CD4-positive, alpha-beta T cell treated with Interleukin-15 for 4 hours (primary cell): ENCODE measurements around the gene CD6.

Source experiments
- DNase-seq: peaks from one replicate; pipeline ENCODE4 v3.0.0-alpha.2; 2020; ENCODE audit warnings: low spot score

CD6 gene, protein sequence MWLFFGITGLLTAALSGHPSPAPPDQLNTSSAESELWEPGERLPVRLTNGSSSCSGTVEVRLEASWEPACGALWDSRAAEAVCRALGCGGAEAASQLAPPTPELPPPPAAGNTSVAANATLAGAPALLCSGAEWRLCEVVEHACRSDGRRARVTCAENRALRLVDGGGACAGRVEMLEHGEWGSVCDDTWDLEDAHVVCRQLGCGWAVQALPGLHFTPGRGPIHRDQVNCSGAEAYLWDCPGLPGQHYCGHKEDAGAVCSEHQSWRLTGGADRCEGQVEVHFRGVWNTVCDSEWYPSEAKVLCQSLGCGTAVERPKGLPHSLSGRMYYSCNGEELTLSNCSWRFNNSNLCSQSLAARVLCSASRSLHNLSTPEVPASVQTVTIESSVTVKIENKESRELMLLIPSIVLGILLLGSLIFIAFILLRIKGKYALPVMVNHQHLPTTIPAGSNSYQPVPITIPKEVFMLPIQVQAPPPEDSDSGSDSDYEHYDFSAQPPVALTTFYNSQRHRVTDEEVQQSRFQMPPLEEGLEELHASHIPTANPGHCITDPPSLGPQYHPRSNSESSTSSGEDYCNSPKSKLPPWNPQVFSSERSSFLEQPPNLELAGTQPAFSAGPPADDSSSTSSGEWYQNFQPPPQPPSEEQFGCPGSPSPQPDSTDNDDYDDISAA

GRCh38 chr11:60971520-60971919 is at the start of gene CD6:
CD6 (plus strand) TSS chr11:60971680; CDS start chr11:60971866, 186 bp downstream.
- peak; percentile 73 for DNase-seq

DNA sequence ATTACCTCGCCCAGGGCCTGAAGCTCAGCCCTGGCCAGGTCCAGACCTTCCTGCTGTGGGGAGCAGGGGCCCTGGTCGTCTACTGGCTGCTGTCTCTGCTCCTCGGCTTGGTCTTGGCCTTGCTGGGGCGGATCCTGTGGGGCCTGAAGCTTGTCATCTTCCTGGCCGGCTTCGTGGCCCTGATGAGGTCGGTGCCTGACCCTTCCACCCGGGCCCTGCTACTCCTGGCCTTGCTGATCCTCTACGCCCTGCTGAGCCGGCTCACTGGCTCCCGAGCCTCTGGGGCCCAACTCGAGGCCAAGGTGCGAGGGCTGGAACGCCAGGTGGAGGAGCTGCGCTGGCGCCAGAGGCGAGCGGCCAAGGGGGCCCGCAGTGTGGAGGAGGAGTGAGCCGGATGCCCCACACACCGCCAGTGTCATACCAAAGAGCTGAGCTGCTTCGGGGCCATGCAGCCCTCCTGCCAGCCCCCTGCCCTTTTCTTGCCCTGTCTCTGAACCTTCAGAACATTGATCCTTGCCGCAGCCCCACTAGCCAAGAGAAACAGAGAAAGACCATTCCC is 49.6 kb upstream of the CD6 start:
- no peak for DNase-seq

DNA sequence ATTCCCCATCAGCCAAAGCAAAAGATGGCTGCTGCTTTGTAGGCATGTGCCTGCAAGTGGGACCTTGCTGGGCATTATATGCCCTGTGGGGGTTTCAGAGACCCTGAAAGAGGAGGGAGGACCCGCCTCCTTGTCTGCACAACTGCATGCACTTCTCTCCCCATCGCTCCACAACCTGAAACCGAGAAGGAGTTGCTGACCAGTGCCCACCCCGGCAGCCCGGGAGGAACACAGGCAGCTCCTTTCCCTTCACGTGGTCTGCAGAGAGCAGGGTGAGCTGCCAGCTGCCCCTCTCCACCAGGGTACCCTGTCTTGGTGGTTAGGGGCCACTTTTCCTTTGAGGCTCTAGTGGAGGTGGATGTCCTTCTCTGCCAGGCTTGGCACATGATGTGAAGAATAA is 48.6 kb upstream of the CD6 start:
- no peak for DNase-seq

GRCh38 chr11:60923326-60923725 is 48.2 kb upstream of the CD6 start:
- no peak for DNase-seq

GRCh38 chr11:60923800-60924109 is 47.7 kb upstream of the CD6 start:
- DNase-seq: no peak

DNA sequence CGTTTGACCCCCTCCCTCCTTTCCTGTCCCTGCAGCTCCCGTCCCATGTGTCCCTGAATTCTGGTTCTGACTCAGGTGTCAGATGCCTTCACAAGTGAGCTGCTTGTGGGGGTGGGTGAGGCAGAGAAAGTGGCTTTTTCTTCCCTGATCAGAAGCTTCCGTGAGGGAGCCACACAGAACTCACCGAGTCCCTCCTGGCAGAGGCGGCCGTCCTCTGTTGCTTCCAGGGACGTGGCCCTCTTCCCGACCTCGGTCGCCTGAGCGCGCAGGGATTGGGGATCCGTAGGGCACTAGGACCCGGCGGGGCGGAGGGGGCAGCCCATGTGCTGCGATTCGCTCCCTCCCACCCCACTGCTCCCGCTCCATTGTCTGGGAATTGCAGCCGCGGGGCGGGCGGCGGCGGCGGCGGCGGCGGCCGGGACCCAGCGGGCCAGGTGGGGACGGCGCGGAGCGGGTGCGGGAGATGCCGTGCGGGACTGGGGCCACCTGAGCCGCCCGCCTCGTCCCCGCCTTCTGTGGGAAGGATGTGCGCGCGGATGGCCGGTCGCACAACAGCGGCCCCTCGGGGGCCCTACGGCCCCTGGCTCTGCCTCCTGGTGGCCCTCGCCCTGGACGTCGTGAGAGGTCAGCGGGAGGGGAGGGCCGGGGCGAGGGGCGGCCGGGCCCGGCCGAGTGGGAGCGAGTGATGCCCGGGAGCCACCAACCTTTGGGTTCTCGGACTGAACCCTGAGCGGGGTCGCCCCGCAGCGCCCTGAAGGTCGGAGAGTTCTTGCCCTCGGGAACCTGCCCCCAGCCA is 47.2 kb upstream of the CD6 start, which contains the start of gene TMEM132A:
TMEM132A (plus strand) TSS at position 351 of the 796 bp plus-strand sequence; CDS start at position 525, 174 bp downstream.
- no peak for DNase-seq

GRCh38 chr11:60924906-60925853 is 46.3 kb upstream of the CD6 start:
- DNase-seq: no peak

GRCh38 chr11:60925868-60926267 is 45.6 kb upstream of the CD6 start:
- DNase-seq: no peak

- no peak for DNase-seq
These were observed 45.0 kb upstream of the CD6 start for GRCh38 chr11:60926500-60926899.

DNA sequence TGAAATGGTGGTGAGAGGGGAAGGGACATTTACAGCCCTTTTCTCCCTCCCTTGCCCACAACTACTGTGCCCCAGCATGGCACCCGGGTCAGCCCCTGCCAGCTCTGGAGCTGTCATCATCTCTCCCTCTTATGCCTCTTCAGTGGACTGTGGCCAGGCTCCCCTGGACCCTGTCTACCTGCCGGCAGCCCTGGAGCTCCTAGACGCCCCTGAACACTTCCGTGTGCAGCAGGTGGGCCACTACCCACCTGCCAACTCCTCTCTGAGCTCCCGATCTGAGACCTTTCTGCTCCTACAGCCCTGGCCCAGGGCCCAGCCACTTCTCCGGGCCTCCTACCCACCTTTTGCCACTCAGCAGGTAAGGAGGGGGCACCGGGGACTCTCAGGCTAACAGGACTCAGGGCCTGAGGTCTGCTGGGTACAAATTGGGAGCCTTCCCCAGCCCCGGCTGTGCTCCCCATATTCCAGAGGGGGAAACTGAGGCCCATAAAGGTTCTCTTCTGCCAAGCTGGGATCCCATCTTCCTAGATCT is 44.4 kb upstream of the CD6 start:
- no peak for DNase-seq

DNA sequence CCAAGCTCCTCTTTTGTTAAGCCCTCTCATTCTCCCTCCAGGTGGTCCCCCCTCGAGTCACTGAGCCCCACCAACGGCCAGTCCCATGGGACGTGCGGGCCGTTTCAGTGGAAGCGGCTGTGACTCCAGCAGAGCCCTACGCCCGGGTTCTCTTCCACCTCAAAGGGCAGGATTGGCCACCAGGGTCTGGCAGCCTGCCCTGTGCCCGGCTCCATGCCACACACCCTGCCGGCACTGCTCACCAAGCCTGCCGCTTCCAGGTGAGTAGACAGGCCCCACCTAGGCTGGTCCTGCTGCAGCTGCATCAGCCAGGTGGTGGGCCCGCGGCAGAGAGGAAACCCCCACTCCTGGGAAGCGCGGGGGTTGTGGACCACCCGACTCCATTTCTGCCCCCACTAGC is 43.9 kb upstream of the CD6 start:
- no peak for DNase-seq

GRCh38 chr11:60928563-60929001 is 42.9 kb upstream of the CD6 start:
- no peak for DNase-seq

DNA sequence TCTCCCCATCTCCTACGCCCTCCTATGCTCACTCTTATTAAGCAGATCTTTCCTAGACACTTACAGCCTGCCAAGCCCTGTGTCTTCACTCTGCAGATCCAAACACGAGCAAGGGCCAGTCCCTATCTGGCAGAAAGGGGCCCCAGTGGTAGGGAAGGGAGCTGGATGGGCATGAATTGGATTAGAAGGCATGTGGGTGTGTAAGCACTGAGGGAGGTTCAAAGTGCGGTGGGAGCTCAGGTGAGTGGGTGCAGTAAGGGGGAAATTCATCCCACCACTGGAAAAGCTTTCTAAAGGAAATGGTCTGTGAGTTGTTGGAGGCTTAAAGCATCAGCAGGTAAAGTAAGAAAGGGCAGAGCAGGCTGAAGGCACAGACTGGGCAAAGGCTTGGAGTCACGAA is 41.7 kb upstream of the CD6 start:
- no peak for DNase-seq

GRCh38 chr11:60930394-60930793 is 41.1 kb upstream of the CD6 start:
- DNase-seq: no peak

GRCh38 chr11:60931917-60932316 is 39.6 kb upstream of the CD6 start:
- no peak for DNase-seq

GRCh38 chr11:60932605-60933356 is 38.7 kb upstream of the CD6 start:
- DNase-seq: no peak

DNA sequence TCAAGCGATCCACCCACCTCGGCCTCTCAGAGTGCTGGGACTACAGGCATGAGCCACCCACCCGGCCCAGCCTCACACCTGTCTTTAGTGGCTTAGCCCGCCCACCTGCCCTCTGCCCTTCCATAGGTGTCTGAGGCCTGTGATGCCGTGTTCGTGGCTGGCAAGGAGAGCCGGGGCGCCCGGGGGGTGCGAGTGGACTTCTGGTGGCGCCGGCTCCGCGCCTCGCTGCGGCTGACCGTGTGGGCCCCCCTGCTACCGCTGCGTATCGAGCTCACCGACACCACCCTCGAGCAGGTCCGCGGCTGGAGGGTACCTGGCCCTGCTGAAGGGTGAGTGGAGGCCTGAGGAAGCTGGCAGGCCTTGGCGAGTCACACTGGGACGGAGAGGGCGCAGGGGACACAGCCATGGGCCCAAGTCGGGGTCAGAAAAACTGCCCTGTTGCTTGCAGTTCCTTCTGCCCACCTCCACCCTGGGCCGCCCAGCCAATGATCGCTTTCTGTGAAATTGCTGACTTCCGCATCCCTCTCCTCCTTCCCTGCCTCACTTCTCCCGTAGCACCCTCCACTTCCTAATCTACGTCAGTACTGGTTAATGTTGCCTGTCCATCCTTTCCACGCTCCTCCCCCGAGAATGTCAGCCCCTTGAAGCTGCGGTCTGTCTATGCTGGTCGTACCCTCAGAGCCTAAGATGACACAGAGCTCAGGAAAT is 37.9 kb upstream of the CD6 start:
- no peak for DNase-seq

- no peak for DNase-seq
These were observed 37.2 kb upstream of the CD6 start for GRCh38 chr11:60934124-60934789.
